Activated CD4-positive, CD25-positive, alpha-beta regulatory T cell treated with anti-CD3 and anti-CD28 coated beads, Interleukin-2, amount 50 U/mL, for 24 hours (primary cell): Measurements from ENCODE around the gene RAET1L.
"Not testable (repeated sequence)": the region's sequence is repeated elsewhere in the genome, so short reads cannot be mapped to it uniquely, and the experiment has no call there.

Source experiments
- ATAC-seq, 2 donors: fragments of 150-1000 bp; cut with Tn5 transposase; one replicate each; pipeline ENCODE4 v1.10.0; 2021; ENCODE audit warnings: mild to moderate bottlenecking in 1 of 2, moderate library complexity in 1 of 2

Gene RAET1L

DNA sequence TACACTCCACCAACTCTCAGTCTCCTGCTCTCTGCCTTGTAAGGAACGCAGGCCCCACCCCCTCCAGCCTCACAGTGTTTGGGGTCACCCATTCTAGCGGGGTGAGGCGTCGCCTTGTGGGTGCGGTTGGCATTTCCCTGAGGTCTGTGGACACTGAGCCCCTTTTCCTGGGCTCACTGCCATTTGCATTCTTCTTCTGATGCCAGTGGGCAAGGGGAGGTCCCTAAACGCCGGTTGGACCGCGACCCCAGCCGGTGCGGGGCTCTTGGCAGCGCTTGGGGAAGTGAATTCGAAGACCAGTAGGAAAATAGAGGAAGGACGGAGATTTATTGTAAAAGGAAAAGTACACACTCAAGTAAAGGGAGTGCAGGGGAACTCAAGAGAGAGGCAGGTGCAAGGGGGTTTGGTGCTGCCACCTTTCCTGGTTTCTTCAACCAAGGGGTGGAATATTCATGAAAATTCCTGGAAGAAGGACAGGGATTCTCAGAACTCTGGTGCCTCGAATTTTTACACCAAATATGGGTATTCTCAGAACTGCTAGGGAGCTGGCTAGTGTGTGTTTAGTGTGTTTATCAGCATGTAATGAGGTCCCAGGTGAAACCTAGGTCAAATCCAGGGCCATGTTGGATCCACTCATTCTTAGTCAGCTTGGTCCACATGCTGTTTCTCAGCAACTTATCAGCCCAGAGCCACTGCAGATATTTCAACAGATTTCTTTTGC is 9.9 kb downstream of the RAET1L start:
- ATAC-seq: peak; percentile 24 to 47

DNA sequence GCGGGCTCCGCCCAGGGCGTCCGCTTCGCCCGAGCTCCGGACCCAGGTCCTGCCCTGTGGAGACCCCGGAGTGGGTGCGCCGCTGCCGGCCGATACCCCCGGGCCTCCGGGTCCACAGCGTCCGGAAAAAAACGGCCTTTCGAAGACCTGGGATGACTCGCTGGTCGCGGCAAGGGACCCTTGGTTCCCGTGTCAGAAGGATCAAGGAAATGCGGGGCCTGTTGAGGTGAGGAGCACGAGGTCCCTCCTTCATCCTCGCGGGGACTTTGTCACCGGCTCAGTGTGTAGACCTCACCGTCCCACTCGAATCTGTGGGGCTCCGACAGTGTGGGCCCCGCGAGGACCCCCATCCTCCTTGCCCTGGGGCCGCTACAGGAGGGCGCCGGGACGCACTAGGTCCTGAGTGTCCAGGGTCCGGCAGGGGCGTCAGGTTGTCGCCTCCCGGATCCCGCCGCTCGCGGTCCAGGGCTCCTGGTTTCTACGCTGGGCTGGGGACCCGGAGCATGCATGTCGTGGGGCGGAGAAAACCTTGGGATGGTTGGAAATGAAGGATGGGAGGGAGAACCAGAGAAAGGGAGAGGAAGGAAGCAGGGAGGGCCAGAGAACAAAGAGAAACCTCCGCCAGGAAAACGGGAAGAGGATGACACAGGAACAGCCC is 10.6 kb downstream of the RAET1L start:
- not testable (repeated sequence) for ATAC-seq

GRCh38 chr6:150013785-150014622 is 11.3 kb downstream of the RAET1L start:
- ATAC-seq: not testable (repeated sequence)

DNA sequence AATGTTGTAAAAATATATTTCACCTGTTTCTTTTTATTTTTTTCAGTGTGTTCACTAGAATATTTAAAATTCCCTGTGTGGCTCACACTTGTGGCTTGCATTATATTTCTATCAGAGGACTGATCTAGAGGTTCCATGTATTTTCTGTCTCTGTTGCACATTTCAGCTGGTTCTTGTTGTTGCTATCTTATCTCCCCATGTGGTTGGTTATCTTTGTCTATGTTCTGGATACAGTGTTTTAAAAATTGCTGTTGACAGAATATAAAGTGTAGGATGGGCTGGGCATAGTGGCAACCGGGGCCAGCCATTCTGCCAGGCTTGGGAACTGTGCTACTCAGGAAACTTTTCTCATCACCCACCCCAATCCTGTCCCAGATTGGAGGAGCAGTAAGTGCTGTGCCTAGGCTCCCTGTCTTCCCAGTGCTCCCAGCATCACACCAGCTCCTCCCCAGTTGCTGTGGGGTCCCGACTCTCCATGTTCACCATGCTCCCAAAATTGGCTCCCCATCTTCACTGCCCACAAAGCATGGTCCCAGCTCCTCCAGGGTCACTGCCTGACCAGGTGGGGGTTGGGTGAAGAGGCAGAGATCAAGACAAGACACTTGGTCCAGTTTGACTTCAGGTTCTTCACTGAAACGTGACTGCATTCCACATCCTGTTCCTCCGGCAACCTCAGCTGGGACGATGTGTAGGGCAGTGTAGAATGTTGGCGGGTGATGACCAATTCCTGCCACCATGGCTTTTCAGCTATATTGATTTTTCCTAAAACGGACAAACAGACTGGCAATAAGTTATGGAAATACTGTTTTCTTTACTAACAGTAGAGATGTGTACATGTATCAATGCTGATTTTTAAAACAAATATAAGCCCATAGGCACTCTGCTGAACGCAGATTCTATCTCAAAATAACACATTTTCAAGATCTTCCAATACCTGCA is 12.2 kb downstream of the RAET1L start:
- ATAC-seq: not testable (repeated sequence)

- ATAC-seq: no peak
These were observed 16.7 kb downstream of the RAET1L start for GRCh38 chr6:150008588-150008987.

- ATAC-seq: peak; percentile 49 to 59
These were observed 18.3 kb downstream of the RAET1L start for GRCh38 chr6:150006961-150007464.

DNA sequence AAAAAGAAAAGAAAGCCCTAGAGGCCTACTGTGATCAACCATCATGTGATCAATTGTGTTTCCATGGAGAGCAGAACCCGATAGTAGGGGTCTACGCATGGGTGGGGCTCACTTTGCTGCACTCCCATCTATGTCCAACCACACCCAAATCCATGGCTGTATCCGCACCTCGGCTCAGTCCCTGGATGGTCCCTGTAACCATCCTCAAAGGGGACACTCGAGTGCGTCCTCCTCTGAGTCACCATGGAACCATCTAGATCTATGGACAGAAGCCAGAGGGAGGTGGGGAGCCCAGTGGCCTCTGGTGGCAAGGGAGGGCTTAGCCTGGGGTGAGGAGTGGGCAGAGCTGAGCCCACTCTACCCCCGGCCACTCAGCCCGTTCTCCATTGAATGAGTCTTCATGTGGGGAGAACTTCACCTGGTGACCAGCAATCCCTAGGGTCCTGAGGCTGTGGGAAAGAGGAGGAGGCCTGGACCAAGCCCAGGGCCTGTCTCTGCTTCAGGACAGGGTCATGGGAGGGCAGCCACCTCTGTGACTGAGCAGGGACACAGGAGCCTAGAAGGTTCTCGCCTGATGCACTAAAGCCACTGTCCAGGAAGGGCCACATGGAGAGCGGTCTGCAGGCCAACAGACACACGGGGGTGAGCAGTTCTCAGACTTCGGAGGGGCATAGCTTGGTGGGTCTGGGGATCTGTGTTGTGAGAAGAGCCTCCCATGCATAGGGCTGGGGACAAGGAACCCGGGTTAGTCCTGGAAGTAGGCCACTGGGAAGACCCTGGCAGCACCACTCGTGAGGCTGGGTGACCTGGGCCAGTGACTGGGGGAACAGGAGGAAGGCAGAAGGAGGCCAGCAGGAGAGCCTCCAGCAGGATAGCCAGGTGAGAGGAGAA is 19.3 kb downstream of the RAET1L start:
- ATAC-seq: no peak

GRCh38 chr6:150004783-150005717 is 20.3 kb downstream of the RAET1L start:
- peak; percentile 83 to 85 for ATAC-seq

DNA sequence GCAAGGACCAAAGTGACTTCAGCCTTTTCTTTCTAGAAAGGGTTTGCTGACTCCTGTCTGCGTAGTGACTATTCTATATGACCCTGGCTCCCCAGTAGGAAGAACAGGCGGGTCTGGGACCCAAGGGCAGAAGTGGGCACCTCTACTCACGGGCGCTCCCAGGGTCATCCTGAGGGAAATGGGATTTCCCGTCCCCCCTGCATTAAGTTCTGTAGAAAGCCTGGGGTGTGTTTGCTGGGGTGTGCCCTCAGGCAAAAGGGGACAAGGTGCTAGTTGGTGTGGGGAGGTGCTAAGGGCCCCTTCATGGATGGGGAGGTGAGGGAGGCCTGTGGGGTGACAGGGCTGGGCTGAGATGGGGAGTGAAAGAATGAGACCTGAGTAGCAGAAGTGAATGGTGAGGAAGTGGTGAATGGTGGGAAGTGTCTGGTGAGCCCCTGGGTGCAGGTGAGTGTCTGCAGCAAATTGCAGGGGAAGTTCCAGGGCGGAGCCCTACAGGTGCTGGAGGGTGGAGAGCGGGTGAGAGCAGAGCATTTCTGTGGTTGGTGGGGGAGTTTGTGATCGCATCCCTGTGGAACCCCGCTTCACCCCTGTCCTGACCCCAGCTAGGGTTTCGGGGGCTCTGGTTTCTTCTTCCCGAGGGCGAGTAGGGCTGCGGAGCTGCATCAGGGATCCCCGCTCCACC is 21.1 kb downstream of the RAET1L start:
- ATAC-seq: peak; percentile 6 to 14

DNA sequence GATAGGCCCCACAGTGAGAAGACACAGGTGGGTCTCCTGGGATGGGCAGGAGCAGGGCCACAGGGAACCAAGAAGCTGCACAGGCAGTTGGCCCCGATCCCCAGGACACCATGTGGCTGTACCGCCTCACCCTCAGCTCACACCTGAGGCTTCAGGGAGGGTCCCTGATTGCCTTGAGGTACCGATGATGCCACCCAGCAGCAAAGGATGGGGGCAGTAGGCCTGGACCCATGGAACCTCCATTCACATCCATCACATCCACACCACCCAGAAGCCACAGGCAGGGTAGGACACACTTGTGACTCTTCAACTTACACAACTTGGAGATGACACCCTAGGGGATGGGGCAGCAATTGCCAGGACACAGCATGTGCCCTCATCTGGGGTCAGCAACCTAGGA is 21.7 kb downstream of the RAET1L start:
- not testable (repeated sequence) for ATAC-seq

- ATAC-seq: no peak
These were observed 22.6 kb downstream of the RAET1L start for GRCh38 chr6:150002710-150003109.

GRCh38 chr6:150001295-150002008 is 23.9 kb downstream of the RAET1L start:
- peak in 1 of 2 donors; percentile 10 for ATAC-seq

DNA sequence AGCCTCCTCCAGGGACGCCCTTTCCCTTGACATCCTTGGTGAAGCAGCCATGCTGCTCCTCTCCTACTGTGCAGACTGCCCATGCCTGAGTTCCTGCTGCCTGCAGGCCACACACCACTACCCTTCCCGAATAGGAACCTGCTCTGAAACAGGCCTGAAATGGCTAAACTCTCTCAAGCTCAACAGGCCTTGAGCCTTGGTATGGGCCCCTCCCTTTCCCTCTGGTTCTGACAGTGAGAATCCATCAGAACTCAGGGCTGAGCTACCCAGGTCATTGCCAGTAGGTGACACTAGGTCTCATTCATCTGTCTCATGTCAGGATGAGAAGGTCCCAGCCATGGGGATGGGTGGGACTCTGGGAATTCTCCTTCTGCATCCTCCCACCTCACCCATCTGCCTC is 25.7 kb downstream of the RAET1L start:
- no peak for ATAC-seq

GRCh38 chr6:149995971-149996370 is 29.4 kb downstream of the RAET1L start:
- ATAC-seq: no peak

GRCh38 chr6:149995235-149995750 is 30.0 kb downstream of the RAET1L start:
- no peak for ATAC-seq

DNA sequence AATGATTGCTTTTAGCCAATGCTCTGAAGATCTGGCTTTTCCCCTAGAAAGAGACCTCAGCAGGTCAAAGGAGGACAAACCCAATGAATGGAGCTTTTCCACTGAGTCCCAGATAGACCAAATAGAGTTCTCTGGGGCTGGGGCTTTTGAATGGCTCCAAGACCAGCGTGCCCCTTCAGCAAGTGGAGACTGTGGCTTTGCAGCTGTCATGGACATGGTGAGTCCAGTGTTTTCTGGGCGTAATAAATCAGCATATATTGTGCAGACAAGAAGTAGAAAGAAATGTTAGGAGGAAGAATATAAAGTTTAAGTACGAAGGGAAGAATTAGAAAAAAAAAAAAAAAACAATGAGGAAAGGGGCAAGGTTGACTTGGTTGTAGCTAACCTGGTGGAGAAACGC is 33.5 kb downstream of the RAET1L start:
- ATAC-seq: no peak

DNA sequence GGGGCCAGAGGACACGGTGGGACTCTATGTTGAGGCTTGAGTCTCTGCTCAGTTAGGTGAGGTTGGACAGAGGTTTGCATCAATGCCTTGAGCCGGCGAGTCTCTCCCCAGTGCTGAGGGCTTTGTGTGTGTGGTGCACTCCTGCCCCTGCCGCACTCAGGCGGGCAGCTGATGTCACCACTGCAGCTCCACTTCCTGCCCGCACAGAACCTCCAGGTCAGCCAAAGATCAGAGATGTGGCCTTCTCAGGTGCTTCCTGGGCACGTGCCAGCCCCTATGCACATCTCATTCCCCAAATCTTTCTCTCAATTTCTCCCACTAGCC is 33.9 kb downstream of the RAET1L start:
- peak; percentile 61 to 63 for ATAC-seq
